Heart right ventricle (tissue), 16 donors: ENCODE measurements around the gene SPDL1. TPM values are rescaled to one million over a fixed set of nuclear protein-coding genes. Genes with fewer than 3 reads are reported as not detected.

Source experiments
- ATAC-seq, 8 donors: fragments of 200-7000 bp; cut with Tn5 transposase; one replicate each; pipeline ENCODE4 v1.9.1; 2020; ENCODE audit warnings: mild to moderate bottlenecking in 8 of 8, moderate library complexity in 8 of 8, moderate number of reproducible peaks in 1 of 8
- DNase-seq, 2 donors: peaks; one replicate each; pipeline ENCODE4 v3.0.0-alpha.2; 2020
- H3K27ac ChIP-seq, 10 donors: fragments of 200-600 bp; sonication (generic) in 2 of 10; one replicate each; pipeline versions ENCODE4 v1.5.0 to v1.8.0; 2020 to 2022; ENCODE audit warnings: mild to moderate bottlenecking in 3 of 10
- H3K27me3 ChIP-seq, 7 donors: fragments of 200-600 bp; one replicate each; pipeline ENCODE4 v1.8.0; 2021 to 2022; ENCODE audit warnings: mild to moderate bottlenecking in 2 of 7
- H3K36me3 ChIP-seq, 9 donors: fragments of 200-600 bp; sonication (generic) in 1 of 9; one replicate each; pipeline versions ENCODE4 v1.5.0 to v1.8.0; 2020 to 2022; ENCODE audit warnings: mild to moderate bottlenecking in 2 of 9
- H3K4me1 ChIP-seq, 9 donors: fragments of 200-600 bp; sonication (generic) in 1 of 9; one replicate each; pipeline versions ENCODE4 v1.5.0 to v1.8.0; 2020 to 2022; ENCODE audit warnings: mild to moderate bottlenecking in 4 of 9
- H3K4me3 ChIP-seq, 10 donors: fragments of 200-600 bp; sonication (generic) in 2 of 10; one replicate each; pipeline versions ENCODE4 v1.5.0 to v1.8.0; 2020 to 2022; ENCODE audit warnings: mild to moderate bottlenecking in 7 of 10, moderate library complexity in 2 of 10
- H3K9me3 ChIP-seq, 11 donors: fragments of 200-600 bp in 10 of 11; sonication (generic) in 2 of 11; one replicate each; pipeline versions ENCODE4 v1.5.0 to v1.8.0; 2013 to 2022; ENCODE audit warnings: mild to moderate bottlenecking in 2 of 11, control low read depth in 1 of 11, moderate library complexity in 1 of 11
- CTCF ChIP-seq, 9 donors: fragments of 200-600 bp; sonication (generic) in 2 of 9; IDR thresholded peaks; one replicate each; pipeline versions ENCODE4 v1.5.0 to v1.8.0; 2021 to 2022; ENCODE audit warnings: antibody characterized with exemption in 9 of 9, mild to moderate bottlenecking in 5 of 9, moderate library complexity in 1 of 9
- WGBS, 2 donors: extraction: QIAGEN DNeasy Blood & Tissue Kit; methylation state at CpG; one replicate each; pipeline ENCODE4 v1.1.7; 2013; ENCODE audit warnings: inconsistent platforms in 1 of 2; 5-methylcytosine and 5-hydroxymethylcytosine counted together
- intact Hi-C, 10 donors: fragments of 100-400 bp; cut with DNase I; formaldehyde crosslinking; loops; one replicate each; pipeline versions ENCODE4 v1.11.1 to v1.14.2; 2022
- polyA plus RNA-seq, 2 donors: library from polyadenylated mRNA; stranded (reverse); fragments of 200-250 nt; gene quantifications; one replicate each; pipeline ENCODE4 v1.2.3, GENCODE V29; 2013
- total RNA-seq, 10 donors: library from RNA; stranded (reverse); fragmentation: NEBNext Ultra II Directional in 3 of 10; extraction: Animal tissue kit (Norgen Biotek cat#: 25700) in 3 of 10; gene quantifications; one replicate each; pipeline versions ENCODE4 v1.2.1 to v1.2.4, GENCODE V29; 2021 to 2023
- donor health status: Arrhythmogenic right ventricular cardiomyopathy.
- donor health status: ischemic (EF 13 %, LVEDD 7.1; RV severe dilation, severe dysfunction).
- donor health status: healthy with polysubstance abuse.
- donor health status: DM: no; HTN: yes; CAD: no.
- donor health status: DM: no; HTN: no; CAD: no.
- donor health status: ischemic (EF 25% LVEDD 6.9; RV normal size, moderate dysfunction).
- donor health status: ischemic (EF 25% LVEDD 5.7; RV mildly dilated, moderate dysfunction).
- donor health status: healthy.
- donor health status: DM: yes; HTN: yes; CAD: no.
- donor health status: Ischemic cardiomyopathy.
- donor health status: ischemic (EF 35%, LVEDD 5.7; RV mildly dilated, moderate dysfunction).
- donor health status: nonischemic (EF 11% LVEDD 7.7; RV severe dilation, severe dysfunction).
- donor health status: DM: yes; HTN: yes; CAD: no.
- donor health status: PGD.
- donor health status: ischemic (EF 29% LVEDD 5.4; RV normal size, mild dysfunction).
- donor health status: nonischemic (EF 23%, LVEDD 6.1; RV moderate dilation, normal function).

Gene SPDL1
- total and polyA plus RNA-seq, 12 donors: 2.9 to 5.7 (median 4.1) TPM

- no peak for ATAC-seq
- Histone ChIP-seq H3K36me3 (no peaks in the 10 kb centered on the region), H3K4me1 (peaks cover 0 to 49% (median 0%) of the 10 kb centered on the region in 9 donors), H3K4me3 (no peak overlapping the region), H3K9me3 (peaks cover 0 to 12% (median 5%) of the 10 kb centered on the region in 11 donors), H3K27ac (no peak overlapping the region), H3K27me3 (peaks cover 0 to 29% (median 20%) of the 10 kb centered on the region in 7 donors)
- no peak for DNase-seq
- no peak for TF ChIP-seq CTCF (IDR thresholded peaks at IDR 0.05)
- WGBS, 2 donors: 21 to 22% methylated on average over 6 of the region's 6 CpGs
- intact Hi-C loops: no loop called here
Observed at GRCh38 chr5:169641253-169641652, 57.7 kb downstream of the SPDL1 start.

GRCh38 chr5:169646856-169647255 lies 63.3 kb downstream of the SPDL1 start:
- intact Hi-C loops: no loop called here
- WGBS, 2 donors: 86 to 95% methylated on average over 3 of the region's 3 CpGs
- H3K27me3 ChIP-seq: peaks cover 0 to 11% (median 0%) of the 10 kb centered on the region in 7 donors
- H3K4me1 ChIP-seq: peaks cover 0 to 60% (median 16%) of the 10 kb centered on the region in 9 donors
- no peaks in the 10 kb centered on the region for H3K36me3 ChIP-seq
- no peak for TF ChIP-seq CTCF (IDR thresholded peaks at IDR 0.05)
- H3K27ac ChIP-seq: no peak overlapping the region
- DNase-seq (no peak), ATAC-seq (no peak)
- H3K9me3 ChIP-seq: no peaks in the 10 kb centered on the region
- no peak overlapping the region for H3K4me3 ChIP-seq

- no peaks in the 10 kb centered on the region for H3K9me3 ChIP-seq
- H3K4me3 ChIP-seq: no peak overlapping the region
- DNase-seq (no peak), ATAC-seq (peak in 1 of 8 donors; percentile 49)
- H3K4me1 ChIP-seq: peaks cover 0 to 60% (median 22%) of the 10 kb centered on the region in 9 donors
- peak overlapping the region in 1 of 10 donors; percentile 75 for H3K27ac ChIP-seq
- H3K27me3 ChIP-seq: peaks cover 0 to 11% (median 0%) of the 10 kb centered on the region in 7 donors
- H3K36me3 ChIP-seq: no peaks in the 10 kb centered on the region
- WGBS, 2 donors: 16 to 18% methylated on average over 1 of the region's 1 CpG
- intact Hi-C loops: no loop called here
- no peak for TF ChIP-seq CTCF (IDR thresholded peaks at IDR 0.05)
Observed at GRCh38 chr5:169647566-169647965, 64.0 kb downstream of the SPDL1 start.

- Histone ChIP-seq H3K27me3 (peaks cover 0 to 11% (median 0%) of the 10 kb centered on the region in 7 donors), H3K4me1 (peaks cover 0 to 64% (median 22%) of the 10 kb centered on the region in 9 donors), H3K4me3 (no peak overlapping the region), H3K27ac (peak overlapping the region in 1 of 10 donors; percentile 75), H3K9me3 (no peaks in the 10 kb centered on the region), H3K36me3 (no peaks in the 10 kb centered on the region)
- intact Hi-C loops: no loop called here
- TF ChIP-seq CTCF (IDR thresholded peaks at IDR 0.05): no peak
- 41 to 45% methylated on average over 13 of the region's 13 CpGs for WGBS, 2 donors
- ATAC-seq (peak in 5 of 8 donors; percentile 50 to 71 (median 57)), DNase-seq (peak; percentile 23 to 52)
Observed at GRCh38 chr5:169648725-169649310, 65.2 kb downstream of the SPDL1 start.
